K562 (cell line): ENCODE data around the gene EFNA2. TPM values are rescaled to one million over a fixed set of nuclear protein-coding genes. Genes with fewer than 3 reads are reported as not detected.

Experiments
- CHCHD3 ChIP-seq: fragments of 250-450 bp; sonication (Bioruptor Pico); IDR thresholded peaks from 2 replicates; pipeline ENCODE4 v2.1.2; 2022; ENCODE audit warnings: mild to moderate bottlenecking
- CREM ChIP-seq: IDR thresholded peaks from 2 replicates; pipeline ENCODE4 v1.6.1; 2014; ENCODE audit warnings: antibody characterized with exemption, low read depth
- HCFC1 ChIP-seq: IDR thresholded peaks from 2 replicates; pipeline ENCODE4 v1.6.1; 2012; ENCODE audit warnings: low read depth, low read length, improper control_type of control experiment
- HDAC1 ChIP-seq, 2 experiments: fragments of 450-650 bp; IDR thresholded peaks; 2 replicates each; pipeline ENCODE4 v1.6.1; 2016 to 2017; ENCODE audit warnings: inconsistent platforms in 1 of 2, mild to moderate bottlenecking in 1 of 2, moderate library complexity in 1 of 2
- JUND ChIP-seq, 2 experiments: IDR thresholded peaks; 2 replicates in 1 of 2; 3 replicates in 1 of 2; pipeline ENCODE4 v1.6.1; 2011; ENCODE audit warnings: borderline replicate concordance in 2 of 2, low read depth in 2 of 2, low read length in 2 of 2, improper control_type of control experiment in 1 of 2, missing biosample characterization in 1 of 2, missing genetic modification characterization in 1 of 2, missing genetic modification reagents in 1 of 2
- KDM1A ChIP-seq, 2 experiments: fragments of 450-650 bp; IDR thresholded peaks; 2 replicates each; pipeline ENCODE4 v1.6.1; 2016; ENCODE audit warnings: mild to moderate bottlenecking in 2 of 2
- KDM4B ChIP-seq, 2 experiments: fragments of 450-650 bp in 1 of 2; sonication (generic) in 1 of 2; IDR thresholded peaks; 2 replicates each; pipeline ENCODE4 v1.6.1; 2016 to 2017; ENCODE audit warnings: borderline replicate concordance in 2 of 2, antibody characterized with exemption in 1 of 2, low read depth in 1 of 2, mild to moderate bottlenecking in 1 of 2
- MTF1 ChIP-seq: fragments of 250-450 bp; sonication (Bioruptor Pico); IDR thresholded peaks from 2 replicates; pipeline ENCODE4 v1.9.0; 2021; ENCODE audit warnings: moderate library complexity, mild to moderate bottlenecking, inconsistent platforms, borderline replicate concordance
- MYBL2 ChIP-seq, 2 experiments: fragments of 450-650 bp in 1 of 2; sonication (generic) in 1 of 2; formaldehyde crosslinking in 1 of 2; IDR thresholded peaks; 2 replicates each; pipeline versions ENCODE4 v1.6.1 to v1.8.1; 2017 to 2022; ENCODE audit warnings: borderline replicate concordance in 1 of 2, inconsistent platforms in 1 of 2, low read depth in 1 of 2, mild to moderate bottlenecking in 1 of 2, missing genetic modification reagents in 1 of 2, moderate library complexity in 1 of 2
- MYNN ChIP-seq, 2 experiments: sonication (generic); formaldehyde crosslinking in 1 of 2; IDR thresholded peaks; 2 replicates each; pipeline versions ENCODE4 v1.5.0 to v1.6.1; 2016 to 2020; ENCODE audit warnings: antibody characterized with exemption in 1 of 2, missing genetic modification reagents in 1 of 2
- NCOA6 ChIP-seq: fragments of 450-650 bp; IDR thresholded peaks from 2 replicates; pipeline ENCODE4 v1.6.1; 2017; ENCODE audit warnings: mild to moderate bottlenecking
- NFIC ChIP-seq: fragments of 450-650 bp; IDR thresholded peaks from 2 replicates; pipeline ENCODE4 v1.6.1; 2017; ENCODE audit warnings: mild to moderate bottlenecking, inconsistent platforms
- NFIX ChIP-seq: fragments of 250-450 bp; sonication (Bioruptor Pico); IDR thresholded peaks from 2 replicates; pipeline ENCODE4 v1.4.0; 2020; ENCODE audit warnings: low read depth, mild to moderate bottlenecking, moderate library complexity
- NR4A1 ChIP-seq, 2 experiments: fragments of 250-450 bp in 1 of 2; fragments of 450-650 bp in 1 of 2; sonication (Bioruptor Pico) in 1 of 2; IDR thresholded peaks; 2 replicates each; pipeline versions ENCODE4 v1.4.0 to v1.6.1; 2016 to 2020; ENCODE audit warnings: mild to moderate bottlenecking in 2 of 2, missing compliant biosample characterization in 1 of 2, missing genetic modification characterization in 1 of 2, moderate library complexity in 1 of 2
- OTX1 ChIP-seq: fragments of 450-650 bp; formaldehyde crosslinking; IDR thresholded peaks from 2 replicates; pipeline ENCODE4 v1.4.0; 2022; ENCODE audit warnings: mild to moderate bottlenecking
- PHF21A ChIP-seq: fragments of 450-650 bp; IDR thresholded peaks from 2 replicates; pipeline ENCODE4 v1.6.1; 2017; ENCODE audit warnings: low read depth, borderline replicate concordance
- STAG1 ChIP-seq: sonication (generic); formaldehyde crosslinking; IDR thresholded peaks from 2 replicates; pipeline ENCODE4 v1.5.0; 2020; ENCODE audit warnings: missing genetic modification reagents, borderline replicate concordance
- U2AF2 ChIP-seq: fragments of 200-400 bp; formaldehyde crosslinking; optimal IDR thresholded peaks from 2 replicates; pipeline ENCODE3; 2017; ENCODE audit warnings: low read depth, mild to moderate bottlenecking, low read length
- ZBTB7A ChIP-seq: IDR thresholded peaks from 2 replicates; pipeline ENCODE4 v1.6.1; 2011; ENCODE audit warnings: low read depth, mild to moderate bottlenecking, low read length, moderate library complexity, borderline replicate concordance; ENCODE audit not compliant: control insufficient read depth
- polyA plus RNA-seq, 8 experiments: library from polyadenylated mRNA; depleted of rRNA in 4 of 8; stranded (reverse) in 5 of 8; unstranded in 3 of 8; fragments of >200 nt; fragmentation: Nextera tagmentation in 2 of 8; fragmentation: Illumina TruSeq in 1 of 8; extraction: Ambion mirVana in 2 of 8; extraction: Trizol in 1 of 8; gene quantifications; 2 replicates each; pipeline versions ENCODE4 v1.2.1 to v1.2.3, GENCODE V29; 2011 to 2014; ENCODE audit warnings: inconsistent platforms in 1 of 8, missing spikeins in 1 of 8
- total RNA-seq, 7 experiments: library from RNA; depleted of rRNA in 6 of 7; stranded (reverse); fragments of >200 nt in 6 of 7; fragmentation: Illumina TruSeq in 2 of 7; extraction: Trizol in 2 of 7; gene quantifications; 2 replicates each; pipeline versions ENCODE4 v1.2.1 to v1.2.3, GENCODE V29; 2011 to 2021; ENCODE audit warnings: low replicate concordance in 1 of 7
- TF ChIP-seq, protein P1 (sequence below): sonication (generic); formaldehyde crosslinking; IDR thresholded peaks from 2 replicates; pipeline ENCODE4 v1.8.0; 2022; ENCODE audit warnings: missing genetic modification reagents, mild to moderate bottlenecking, moderate library complexity, borderline replicate concordance
- TF ChIP-seq, protein P2 (sequence below), 3 experiments: fragments of 200-800 bp in 1 of 3; sonication (Bioruptor generic) in 1 of 3; sonication (generic) in 1 of 3; formaldehyde crosslinking in 1 of 3; IDR thresholded peaks; 2 replicates each; pipeline versions ENCODE4 v1.6.1 to v1.8.0; 2016 to 2022; ENCODE audit warnings: mild to moderate bottlenecking in 2 of 3, missing compliant biosample characterization in 2 of 3, missing genetic modification characterization in 2 of 3, missing genetic modification reagents in 1 of 3
- TF ChIP-seq, protein P3 (sequence below): sonication (generic); formaldehyde crosslinking; IDR thresholded peaks from 2 replicates; pipeline ENCODE4 v1.8.1; 2022; ENCODE audit warnings: missing genetic modification reagents

Gene EFNA2
- total and polyA plus RNA-seq, 9 of the 15 experiments (the other 6 are each of a cell fraction or from before 2014, with no cell fraction given), result 0.11 to 0.44 (median 0.15) TPM; not detected in 6

DNA sequence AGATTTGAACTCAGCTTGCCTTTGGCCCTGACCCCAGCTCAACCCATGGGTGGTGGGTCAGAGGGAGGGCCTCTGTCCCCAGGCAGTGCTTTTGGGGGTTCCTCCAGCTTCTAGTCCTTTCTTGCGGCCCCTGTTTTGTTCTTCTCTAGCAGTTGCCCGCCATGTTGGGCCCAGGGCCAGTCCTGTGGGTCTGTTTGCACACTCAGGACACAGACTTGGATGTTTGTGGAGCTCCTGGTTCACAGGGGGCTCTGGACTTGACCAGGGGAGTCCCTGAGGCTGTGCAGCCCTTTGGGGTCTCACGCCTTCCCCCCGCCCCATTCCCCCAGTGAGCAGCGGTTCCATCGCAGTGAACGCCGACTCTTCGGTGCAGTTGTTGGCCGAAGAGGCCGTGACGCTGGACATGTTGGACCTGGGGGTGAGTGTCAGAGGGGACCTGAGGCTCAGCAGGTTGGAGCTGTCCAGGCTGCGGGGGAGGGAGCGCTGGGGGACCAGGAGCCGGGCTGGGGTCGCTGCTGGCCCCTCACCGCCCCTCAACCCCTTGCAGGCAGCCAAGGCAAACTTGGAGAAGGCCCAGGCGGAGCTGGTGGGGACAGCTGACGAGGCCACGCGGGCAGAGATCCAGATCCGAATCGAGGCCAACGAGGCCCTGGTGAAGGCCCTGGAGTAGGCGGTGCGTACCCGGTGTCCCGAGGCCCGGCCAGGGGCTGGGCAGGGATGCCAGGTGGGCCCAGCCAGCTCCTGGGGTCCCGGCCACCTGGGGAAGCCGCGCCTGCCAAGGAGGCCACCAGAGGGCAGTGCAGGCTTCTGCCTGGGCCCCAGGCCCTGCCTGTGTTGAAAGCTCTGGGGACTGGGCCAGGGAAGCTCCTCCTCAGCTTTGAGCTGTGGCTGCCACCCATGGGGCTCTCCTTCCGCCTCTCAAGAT is 41.6 kb upstream of the EFNA2 start (continued):
- TF ChIP-seq MYNN (IDR thresholded peaks at IDR 0.05) (no peak), MYNN (CRISPR knock-in tag; IDR thresholded peaks at IDR 0.05) (no peak), U2AF2 (no peak), PHF21A (no peak), NR4A1 (CRISPR knock-in tag; IDR thresholded peaks at IDR 0.05) (no peak), NR4A1 (tag; IDR thresholded peaks at IDR 0.05) (0 out of 2 replicates have a peak, but pooled peaks have one; percentile 19), OTX1 (CRISPR knock-in tag) (no peak), CHCHD3 (CRISPR knock-in tag) (no peak), KDM4B (IDR thresholded peaks at IDR 0.05; ENCODE audit: borderline replicate concordance in 2 of 2, low read depth in 1 of 2) (no peak), NFIC (peak; percentile 66), STAG1 (CRISPR knock-in tag) (peak; percentile 91), NFIX (no peak), CREM (peak; percentile 33; the same call in 1 of the 2 replicates), HDAC1 (IDR thresholded peaks at IDR 0.05) (no peak; a peak in 1 of 4 replicates), NCOA6 (no peak), MYBL2 (IDR thresholded peaks at IDR 0.05; ENCODE audit: low read depth) (no peak), MYBL2 (CRISPR knock-in tag; IDR thresholded peaks at IDR 0.05; ENCODE audit: borderline replicate concordance) (no peak), JUND (IDR thresholded peaks at IDR 0.05; ENCODE audit: borderline replicate concordance, low read depth, low read length) (peak; percentile 55), JUND (tag; IDR thresholded peaks at IDR 0.05; ENCODE audit: borderline replicate concordance, low read depth, low read length) (no peak), KDM1A (IDR thresholded peaks at IDR 0.05) (0 out of 4 replicates have a peak, but pooled peaks of 1 of the 2 experiments have one; percentile 34), HCFC1 (peak; percentile 22; the same call in 1 of the 2 replicates), ZBTB7A (peak; percentile 94), MTF1 (CRISPR knock-in tag) (no peak)
- TF ChIP-seq, protein P1, sequence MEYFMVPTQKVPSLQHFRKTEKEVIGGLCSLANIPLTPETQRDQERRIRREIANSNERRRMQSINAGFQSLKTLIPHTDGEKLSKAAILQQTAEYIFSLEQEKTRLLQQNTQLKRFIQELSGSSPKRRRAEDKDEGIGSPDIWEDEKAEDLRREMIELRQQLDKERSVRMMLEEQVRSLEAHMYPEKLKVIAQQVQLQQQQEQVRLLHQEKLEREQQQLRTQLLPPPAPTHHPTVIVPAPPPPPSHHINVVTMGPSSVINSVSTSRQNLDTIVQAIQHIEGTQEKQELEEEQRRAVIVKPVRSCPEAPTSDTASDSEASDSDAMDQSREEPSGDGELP (CRISPR knock-in tag), result peak; percentile 79
- TF ChIP-seq, protein P2, sequence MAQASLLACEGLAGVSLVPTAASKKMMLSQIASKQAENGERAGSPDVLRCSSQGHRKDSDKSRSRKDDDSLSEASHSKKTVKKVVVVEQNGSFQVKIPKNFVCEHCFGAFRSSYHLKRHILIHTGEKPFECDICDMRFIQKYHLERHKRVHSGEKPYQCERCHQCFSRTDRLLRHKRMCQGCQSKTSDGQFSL (CRISPR knock-in tag; IDR thresholded peaks at IDR 0.05), result peak; percentile 63; the same call in 1 of the 2 replicates
- TF ChIP-seq, protein P2 (tag; IDR thresholded peaks at IDR 0.05), result no peak
- TF ChIP-seq, protein P3, sequence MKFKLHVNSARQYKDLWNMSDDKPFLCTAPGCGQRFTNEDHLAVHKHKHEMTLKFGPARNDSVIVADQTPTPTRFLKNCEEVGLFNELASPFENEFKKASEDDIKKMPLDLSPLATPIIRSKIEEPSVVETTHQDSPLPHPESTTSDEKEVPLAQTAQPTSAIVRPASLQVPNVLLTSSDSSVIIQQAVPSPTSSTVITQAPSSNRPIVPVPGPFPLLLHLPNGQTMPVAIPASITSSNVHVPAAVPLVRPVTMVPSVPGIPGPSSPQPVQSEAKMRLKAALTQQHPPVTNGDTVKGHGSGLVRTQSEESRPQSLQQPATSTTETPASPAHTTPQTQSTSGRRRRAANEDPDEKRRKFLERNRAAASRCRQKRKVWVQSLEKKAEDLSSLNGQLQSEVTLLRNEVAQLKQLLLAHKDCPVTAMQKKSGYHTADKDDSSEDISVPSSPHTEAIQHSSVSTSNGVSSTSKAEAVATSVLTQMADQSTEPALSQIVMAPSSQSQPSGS (CRISPR knock-in tag), result no peak
